Suprapubic skin (tissue), 3 donors: Measurements from ENCODE around the gene MAPK13.

Experiments used
- CTCF ChIP-seq, 2 donors: fragments of 200-600 bp in 1 of 2; fragments of 450-650 bp in 1 of 2; sonication (generic) in 1 of 2; IDR thresholded peaks; one replicate each; pipeline ENCODE4 v1.5.1; 2016 to 2019; ENCODE audit warnings: antibody characterized with exemption in 2 of 2, mild to moderate bottlenecking in 1 of 2, moderate library complexity in 1 of 2
- POLR2AphosphoS5 ChIP-seq, 3 donors: sonication (generic); formaldehyde crosslinking; IDR thresholded peaks; one replicate each; pipeline ENCODE4 v1.6.1; 2017; ENCODE audit warnings: antibody characterized with exemption in 3 of 3

DNA sequence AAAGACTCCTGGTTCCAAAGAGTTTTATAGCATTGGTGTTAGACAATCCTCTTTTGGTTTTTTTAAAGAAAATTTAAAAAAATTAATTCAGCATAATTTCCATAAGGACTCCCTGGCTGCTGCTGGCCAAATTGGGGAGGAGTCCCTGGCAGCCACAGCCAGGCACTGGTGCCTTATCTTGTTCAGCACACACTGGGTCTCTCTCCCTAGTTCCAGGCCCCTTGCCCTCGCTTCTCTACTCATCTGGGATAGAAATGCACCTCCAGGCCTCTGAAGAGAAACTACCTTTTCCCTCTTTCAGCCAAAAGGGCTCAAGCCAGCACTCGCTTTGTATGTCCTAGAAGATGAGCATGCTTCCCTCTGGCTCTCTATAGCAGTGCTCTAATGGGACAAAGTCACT lies 13.4 kb upstream of the MAPK13 start:
- TF ChIP-seq CTCF (IDR thresholded peaks at IDR 0.05) (no peak), POLR2AphosphoS5 (IDR thresholded peaks at IDR 0.05) (no peak)
